Esophagus muscularis mucosa (tissue), 4 donors: ENCODE data around the gene COG5. TPM values are rescaled to one million over a fixed set of nuclear protein-coding genes. Genes with fewer than 3 reads are reported as not detected.

Experiments used
- DNase-seq: peaks from one replicate; pipeline ENCODE4 v3.0.0-alpha.2; 2017; ENCODE audit errors: extremely low spot score
- H3K27ac ChIP-seq, 4 donors: fragments of 200-600 bp; sonication (generic); replicated peaks in 1 of 4; 1 replicate in 3 of 4; 2 replicates in 1 of 4; pipeline ENCODE4 v1.5.1; 2016 to 2019; ENCODE audit warnings: mild to moderate bottlenecking in 1 of 4
- H3K27me3 ChIP-seq, 4 donors: fragments of 200-600 bp; sonication (generic); one replicate each; pipeline versions ENCODE4 v1.5.1 to v1.6.0; 2016 to 2019
- H3K36me3 ChIP-seq, 4 donors: fragments of 200-600 bp; sonication (generic); one replicate each; pipeline ENCODE4 v1.5.1; 2016 to 2019
- H3K4me1 ChIP-seq, 4 donors: fragments of 200-600 bp; sonication (generic); one replicate each; pipeline ENCODE4 v1.5.1; 2016 to 2019
- H3K4me3 ChIP-seq, 4 donors: fragments of 200-600 bp; sonication (generic); 1 replicate in 2 of 4; 2 replicates in 2 of 4; pipeline ENCODE4 v1.5.1; 2016 to 2019; ENCODE audit warnings: mild to moderate bottlenecking in 4 of 4, moderate library complexity in 1 of 4
- H3K9me3 ChIP-seq, 4 donors: fragments of 200-600 bp; sonication (generic); 1 replicate in 3 of 4; 2 replicates in 1 of 4; pipeline ENCODE4 v1.5.1; 2016 to 2019
- CTCF ChIP-seq, 3 experiments: fragments of 200-600 bp in 2 of 3; fragments of 450-650 bp in 1 of 3; sonication (generic) in 2 of 3; IDR thresholded peaks; one replicate each; pipeline ENCODE4 v1.5.1; 2017 to 2019; ENCODE audit warnings: antibody characterized with exemption in 3 of 3, mild to moderate bottlenecking in 2 of 3, moderate library complexity in 1 of 3
- EP300 ChIP-seq: sonication (generic); formaldehyde crosslinking; IDR thresholded peaks from one replicate; pipeline ENCODE4 v1.6.1; 2017; ENCODE audit warnings: antibody characterized with exemption
- POLR2A ChIP-seq: fragments of 450-650 bp; IDR thresholded peaks from one replicate; pipeline ENCODE4 v1.6.1; 2017; ENCODE audit warnings: antibody characterized with exemption, moderate library complexity, mild to moderate bottlenecking, low read depth
- POLR2AphosphoS5 ChIP-seq, 2 donors: sonication (generic); formaldehyde crosslinking; IDR thresholded peaks; one replicate each; pipeline ENCODE4 v1.6.1; 2017; ENCODE audit warnings: antibody characterized with exemption in 2 of 2
- WGBS: methylation state at CpG from one replicate; pipeline ENCODE4 v1.1.5; 2018; 5-methylcytosine and 5-hydroxymethylcytosine counted together
- intact Hi-C: fragments of 100-400 bp; cut with DNase I; formaldehyde crosslinking; loops from one replicate; pipeline ENCODE4 v1.15.1; 2023
- total RNA-seq, 4 donors: library from RNA; depleted of rRNA; stranded (reverse); fragments of >200 nt; gene quantifications; one replicate each; pipeline versions ENCODE4 v1.1.0 to v1.2.1, GENCODE V29; 2016

Gene COG5
- total RNA-seq, 4 donors from 2014 or later: 20.3 to 33.4 (median 24.9) TPM

- Histone ChIP-seq H3K4me1 (peaks cover 0 to 5% (median 0%) of the 10 kb centered on the region in 4 donors), H3K27ac (no peak overlapping the region), H3K36me3 (no peaks in the 10 kb centered on the region), H3K9me3 (no peaks in the 10 kb centered on the region), H3K27me3 (no peaks in the 10 kb centered on the region), H3K4me3 (no peak overlapping the region)
- DNase-seq: no peak
- 86% methylated on average over 3 of the region's 3 CpGs for whole genome bisulfite sequencing
- TF ChIP-seq POLR2A: no peak
- intact Hi-C loops: loop anchor here (2.0 to 5.0 kb wide), 2 partner anchors 278 to 408 kb away; partner anchors contain the start of gene CBLL1
Observed at GRCh38 chr7:107464666-107465226, 99.0 kb downstream of the COG5 start.

- no peak overlapping the region for H3K27ac ChIP-seq
- intact Hi-C loops: loop anchor here (2.0 to 5.0 kb wide), 4 partner anchors 261 to 415 kb away; partner anchors contain the start of gene CBLL1
- WGBS: 82% methylated on average over 6 of the region's 6 CpGs
- H3K36me3 ChIP-seq: no peaks in the 10 kb centered on the region
- no peaks in the 10 kb centered on the region for H3K9me3 ChIP-seq
- H3K4me1 ChIP-seq: peaks cover 0 to 5% (median 0%) of the 10 kb centered on the region in 4 donors
- no peak overlapping the region for H3K4me3 ChIP-seq
- no peak for TF ChIP-seq POLR2A
- peak; percentile 77 to 78 (median 77) for TF ChIP-seq CTCF (IDR thresholded peaks at IDR 0.05)
- peak in 1 of 2 donors; percentile 26 for TF ChIP-seq POLR2AphosphoS5 (IDR thresholded peaks at IDR 0.05)
- DNase-seq: no peak
- H3K27me3 ChIP-seq: no peaks in the 10 kb centered on the region
Observed at GRCh38 chr7:107463139-107464078, 100.3 kb downstream of the COG5 start.

GRCh38 chr7:107461938-107462533 lies 101.7 kb downstream of the COG5 start:
- no peak for DNase-seq
- H3K36me3 ChIP-seq: no peaks in the 10 kb centered on the region
- H3K27ac ChIP-seq: no peak overlapping the region
- TF ChIP-seq CTCF (IDR thresholded peaks at IDR 0.05) (no peak), POLR2AphosphoS5 (IDR thresholded peaks at IDR 0.05) (no peak), POLR2A (no peak), EP300 (no peak)
- intact Hi-C loops: loop anchor here (2.0 to 5.0 kb wide), 3 partner anchors 263 to 417 kb away; partner anchors contain the start of gene CBLL1
- H3K4me1 ChIP-seq: peaks cover 0 to 5% (median 0%) of the 10 kb centered on the region in 4 donors
- H3K27me3 ChIP-seq: no peaks in the 10 kb centered on the region
- WGBS: 84% methylated on average over 2 of the region's 2 CpGs
- H3K9me3 ChIP-seq: no peaks in the 10 kb centered on the region
- no peak overlapping the region for H3K4me3 ChIP-seq

- intact Hi-C loops: no loop called here
- TF ChIP-seq POLR2AphosphoS5 (IDR thresholded peaks at IDR 0.05): no peak
- no peak for TF ChIP-seq CTCF (IDR thresholded peaks at IDR 0.05)
- TF ChIP-seq POLR2A: no peak
- TF ChIP-seq EP300: no peak
Observed at GRCh38 chr7:107453388-107453787, 110.3 kb downstream of the COG5 start.

GRCh38 chr7:107450970-107451369 lies 112.8 kb downstream of the COG5 start:
- Histone ChIP-seq H3K36me3 (no peaks in the 10 kb centered on the region), H3K9me3 (no peaks in the 10 kb centered on the region), H3K27ac (no peak overlapping the region), H3K4me3 (no peak overlapping the region), H3K27me3 (no peaks in the 10 kb centered on the region), H3K4me1 (no peaks in the 10 kb centered on the region)
- TF ChIP-seq POLR2AphosphoS5 (IDR thresholded peaks at IDR 0.05) (no peak), POLR2A (no peak), CTCF (IDR thresholded peaks at IDR 0.05) (no peak), EP300 (no peak)
- DNase-seq: no peak
- intact Hi-C loops: no loop called here
- 100% methylated on average over 1 of the region's 1 CpG for WGBS

More at GRCh38 chr7:107453388-107453787, 110.3 kb downstream of the COG5 start:
- H3K4me1 ChIP-seq: no peaks in the 10 kb centered on the region
- no peaks in the 10 kb centered on the region for H3K27me3 ChIP-seq
- no peaks in the 10 kb centered on the region for H3K36me3 ChIP-seq
- no peak for DNase-seq
- H3K9me3 ChIP-seq: no peaks in the 10 kb centered on the region
- no peak overlapping the region for H3K4me3 ChIP-seq
- WGBS: 87% methylated on average over 1 of the region's 1 CpG
- no peak overlapping the region for H3K27ac ChIP-seq
